Myocyte (in vitro differentiated cells): Measurements from ENCODE around the gene TFAP2E. TPM values are rescaled to one million over a fixed set of nuclear protein-coding genes. Genes with fewer than 3 reads are reported as not detected.

Source experiments
- DNase-seq: peaks from one replicate; pipeline ENCODE4 v3.0.0-alpha.2; 2012; ENCODE audit warnings: low read depth
- polyA plus RNA-seq: library from polyadenylated mRNA; unstranded; fragments of >200 nt; gene quantifications from one replicate; pipeline ENCODE4 v1.2.1, GENCODE V29; 2012; ENCODE audit warnings: missing spikeins
- total RNA-seq: library from RNA; depleted of rRNA; stranded (reverse); fragments of >200 nt; gene quantifications from 2 replicates; pipeline ENCODE4 v1.2.3, GENCODE V29; 2014

TFAP2E gene
- total RNA-seq: 0.31 TPM in 1 of 2 replicates, not detected in the other
- 0.77 TPM for polyA plus RNA-seq

DNA sequence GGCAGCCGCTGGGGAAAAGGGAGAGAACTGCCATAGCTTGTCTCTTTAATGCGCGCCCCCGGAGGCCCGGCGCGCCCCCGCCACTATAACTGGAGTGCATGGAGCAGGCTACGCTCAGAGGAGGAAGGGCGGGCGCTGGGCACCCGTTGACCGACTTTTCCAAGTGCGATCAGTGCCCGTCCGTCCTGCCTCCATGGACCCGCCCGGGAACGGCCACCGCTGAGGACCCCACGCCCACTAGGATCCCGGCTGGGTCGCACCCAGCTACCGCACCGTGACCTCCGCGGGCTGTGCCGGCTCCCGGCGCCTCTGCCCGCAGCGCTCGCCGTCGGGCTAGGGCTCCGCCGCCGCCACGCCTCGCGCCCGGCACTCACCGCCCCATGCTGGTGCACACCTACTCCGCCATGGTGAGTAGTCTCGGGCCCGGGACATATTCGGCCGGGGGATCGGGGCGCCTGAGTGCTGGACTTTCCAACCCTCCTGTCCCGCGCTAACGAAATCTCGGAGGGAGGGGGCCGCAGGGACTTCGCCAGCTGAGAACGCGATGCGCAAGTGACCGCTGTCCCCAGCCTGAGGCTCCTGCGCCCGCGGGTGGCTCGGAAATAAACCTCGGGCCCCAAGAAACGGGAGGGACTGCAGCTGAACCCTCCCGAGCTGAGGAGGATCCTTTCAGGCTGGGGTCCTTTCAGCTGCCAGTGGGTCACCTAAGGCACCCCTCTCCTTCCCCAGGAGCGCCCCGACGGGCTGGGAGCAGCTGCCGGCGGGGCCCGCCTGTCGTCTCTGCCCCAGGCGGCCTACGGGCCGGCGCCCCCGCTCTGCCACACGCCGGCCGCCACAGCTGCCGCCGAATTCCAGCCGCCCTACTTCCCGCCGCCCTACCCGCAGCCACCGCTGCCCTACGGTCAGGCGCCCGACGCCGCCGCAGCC is at the start of gene TFAP2E:
TSS of gene TFAP2E (plus strand) at position 117 of the 927 bp plus-strand sequence. CDS start at position 381, 264 bp downstream.
- peak; percentile 40 for DNase-seq

DNA sequence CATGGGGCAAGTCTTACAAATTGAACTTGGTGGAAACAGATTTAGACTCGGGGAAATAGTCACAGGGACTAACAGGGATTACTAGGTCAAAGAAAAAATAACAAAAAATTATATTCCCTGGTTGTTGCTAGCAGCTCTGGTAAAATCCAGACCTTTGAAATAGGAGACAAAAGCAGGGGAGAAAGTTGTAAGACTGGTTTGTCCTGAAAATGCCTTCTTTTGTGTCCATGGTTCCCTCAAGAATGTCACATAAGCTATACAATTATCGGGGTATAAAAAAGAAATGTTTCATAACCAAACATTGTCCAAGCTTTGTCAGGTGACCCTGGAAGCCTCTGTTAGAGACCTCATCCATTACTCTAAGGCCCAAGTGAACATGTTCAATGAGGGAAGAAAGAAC is 49.0 kb upstream of the TFAP2E start:
- no peak for DNase-seq

DNA sequence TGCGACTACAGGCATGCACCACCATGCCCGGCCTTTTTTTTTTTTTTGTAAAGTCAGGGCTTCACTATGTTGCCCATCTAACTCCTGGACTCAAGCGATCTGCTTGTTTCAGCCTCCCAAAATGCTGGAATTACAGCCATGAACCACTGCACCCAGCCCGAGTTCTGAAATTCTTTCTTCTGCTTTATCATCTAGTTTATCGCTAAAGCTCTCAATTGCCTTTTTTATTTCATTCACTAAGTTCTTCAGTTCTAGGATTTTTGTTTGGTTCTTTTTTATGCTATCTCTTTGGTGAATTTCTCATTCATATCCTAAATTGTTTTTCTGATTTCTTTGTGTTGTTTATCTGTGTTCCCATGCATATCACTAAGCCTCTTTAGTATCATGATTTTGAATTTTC is 42.9 kb upstream of the TFAP2E start:
- no peak for DNase-seq

DNA sequence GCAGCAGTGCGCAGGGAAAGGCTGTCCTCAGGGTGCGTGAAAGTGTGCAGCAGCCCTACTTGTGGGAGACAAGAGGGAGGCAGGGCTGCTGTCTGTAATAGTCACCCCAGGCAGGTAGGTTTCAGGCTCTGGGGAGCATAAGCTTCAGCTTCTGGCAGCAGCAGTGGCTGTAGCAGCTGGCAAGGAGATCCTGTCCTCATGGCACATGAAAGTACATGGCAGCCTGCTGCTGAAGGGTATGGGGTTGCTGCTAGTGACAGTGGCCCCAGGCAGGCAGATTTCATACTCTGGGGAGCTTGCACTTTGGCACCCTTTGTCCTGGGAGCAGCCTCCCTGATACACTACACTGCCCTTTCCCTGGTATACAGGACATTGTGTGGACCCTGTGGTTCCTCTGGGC is 42.2 kb upstream of the TFAP2E start:
- no peak for DNase-seq

DNA sequence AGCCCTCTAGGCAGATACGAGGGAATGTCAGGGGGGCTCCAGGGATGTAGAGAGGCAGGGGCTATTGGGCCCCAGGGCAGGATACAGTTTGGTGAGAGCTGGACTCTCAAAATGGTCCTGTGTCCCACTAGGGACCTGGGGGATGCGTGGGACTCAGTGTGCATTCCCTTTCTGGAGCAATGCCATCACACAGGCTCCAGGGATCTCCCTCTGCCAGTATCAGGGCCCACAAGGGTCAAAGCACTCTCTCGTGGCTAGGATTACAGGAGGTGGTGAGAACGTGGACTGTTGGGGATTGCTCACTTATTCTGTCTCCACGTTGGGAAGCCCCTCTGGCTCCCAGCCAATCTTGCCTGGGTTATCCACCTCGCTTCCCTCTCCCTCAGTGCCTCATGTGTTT is 41.7 kb upstream of the TFAP2E start:
- no peak for DNase-seq

DNA sequence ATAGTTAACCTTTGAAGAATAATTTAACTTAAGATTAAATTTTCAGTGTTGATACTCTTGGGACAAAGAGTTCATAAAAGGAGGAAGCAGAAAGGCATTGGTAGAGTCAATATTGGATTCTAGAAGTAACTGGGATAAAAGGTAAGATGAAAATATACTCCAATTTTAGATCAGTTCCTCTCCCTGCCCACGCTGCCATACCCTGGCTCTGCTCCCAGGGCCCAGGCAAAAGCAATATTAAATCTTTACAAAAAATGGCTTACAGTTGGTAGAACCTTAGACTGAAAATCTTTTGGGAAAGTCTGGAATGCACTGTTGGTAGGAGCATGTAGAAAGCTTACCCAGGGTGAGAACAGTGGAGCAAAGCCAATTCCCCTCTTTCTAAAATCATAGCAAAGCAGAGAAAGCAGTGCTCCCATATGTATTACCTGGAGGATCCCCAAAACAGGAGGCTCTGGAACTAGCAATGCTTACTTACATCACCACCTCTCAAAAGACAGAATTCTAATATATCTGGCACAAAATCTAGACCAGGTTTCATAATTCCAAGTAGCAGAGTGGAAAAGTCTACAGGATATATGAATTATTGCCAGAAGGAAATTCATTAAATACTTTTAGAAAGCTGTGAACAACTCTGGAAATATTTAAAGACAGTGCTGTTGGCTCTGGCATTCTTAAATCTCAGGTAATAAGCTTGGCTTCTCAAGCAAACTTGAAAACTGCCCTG is 40.5 kb upstream of the TFAP2E start:
- no peak for DNase-seq

DNA sequence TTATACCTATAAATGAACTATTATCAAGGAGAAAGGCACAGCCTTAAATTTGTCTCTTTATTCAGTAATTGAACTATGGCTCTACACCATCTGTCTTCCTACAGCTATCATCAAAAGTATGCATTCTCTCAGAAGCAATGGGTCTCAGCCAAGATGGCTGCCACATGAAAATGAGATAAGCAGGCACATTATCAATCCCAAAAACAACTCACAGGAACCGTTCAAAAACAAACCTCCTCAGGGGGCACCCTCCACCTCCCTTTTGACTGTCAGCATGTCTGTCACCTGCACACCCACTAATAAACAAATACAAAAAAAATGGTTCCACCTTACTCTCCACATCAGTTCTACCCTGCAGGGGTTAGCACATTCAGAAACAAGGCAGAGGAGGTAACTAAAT is 39.5 kb upstream of the TFAP2E start:
- no peak for DNase-seq

DNA sequence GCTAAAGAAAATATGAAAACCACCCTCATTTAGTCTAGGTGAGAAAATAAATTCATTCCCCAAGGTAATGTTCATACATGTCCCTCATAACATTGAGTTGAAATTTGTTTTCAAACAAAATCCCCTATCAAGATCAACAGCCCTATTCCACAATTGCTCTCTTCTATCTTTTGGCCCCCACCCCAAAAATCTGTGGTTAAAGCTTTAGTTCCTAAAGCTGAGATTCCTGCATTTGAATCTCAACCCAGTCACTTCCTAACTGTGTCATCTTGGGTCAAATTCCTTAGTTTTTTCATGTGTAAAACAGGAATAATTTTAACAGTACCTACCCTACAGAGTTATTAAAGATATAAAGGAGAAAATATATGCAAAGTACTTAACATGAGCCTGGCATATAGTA is 37.9 kb upstream of the TFAP2E start:
- no peak for DNase-seq

DNA sequence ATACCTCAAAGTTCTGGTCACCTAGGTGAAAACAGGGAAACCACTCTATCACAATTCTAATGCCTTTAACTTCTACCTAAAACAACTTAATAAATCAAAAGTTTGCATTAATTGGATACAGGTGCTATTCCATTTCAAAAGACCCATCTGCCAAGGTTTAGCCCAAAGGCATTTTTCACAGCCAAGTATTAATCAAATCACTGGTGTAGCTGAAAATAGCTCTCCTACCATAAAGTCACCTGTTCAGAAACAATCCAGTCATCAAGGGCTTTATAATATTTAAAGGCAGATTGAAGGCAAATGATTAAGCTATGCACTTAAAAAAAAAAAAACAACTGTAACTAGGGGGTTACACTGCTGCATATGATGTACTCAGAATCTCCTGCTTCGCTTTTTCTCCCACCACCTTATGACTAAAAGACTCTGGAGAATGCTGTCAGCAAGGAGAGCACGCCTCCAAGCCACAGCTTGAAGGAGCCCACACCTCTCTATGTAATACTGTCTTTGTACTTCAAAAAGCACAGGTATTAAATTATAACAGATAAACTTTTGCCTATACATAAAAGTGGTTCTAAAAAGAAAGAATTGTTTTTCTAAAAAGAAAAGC is 36.5 kb upstream of the TFAP2E start:
- no peak for DNase-seq

DNA sequence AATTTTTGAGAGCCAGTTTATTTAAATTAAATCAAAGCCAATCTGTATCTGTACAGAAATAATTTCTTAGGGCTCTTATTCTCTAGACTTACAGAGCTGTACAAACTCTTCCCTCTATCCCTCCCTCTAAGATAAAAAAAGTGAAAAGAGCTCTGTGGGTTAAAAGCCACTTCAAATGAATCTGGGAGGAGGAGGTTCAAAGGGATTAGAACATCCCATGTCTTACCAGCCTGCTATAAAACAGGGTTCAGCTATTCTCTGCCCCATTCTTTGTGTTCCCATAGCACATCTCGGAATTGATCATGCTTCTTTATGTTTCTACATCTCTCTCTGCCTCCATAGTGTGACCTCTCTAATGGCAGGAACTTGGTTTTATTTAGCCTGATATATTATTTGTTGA is 35.3 kb upstream of the TFAP2E start:
- DNase-seq: no peak

DNA sequence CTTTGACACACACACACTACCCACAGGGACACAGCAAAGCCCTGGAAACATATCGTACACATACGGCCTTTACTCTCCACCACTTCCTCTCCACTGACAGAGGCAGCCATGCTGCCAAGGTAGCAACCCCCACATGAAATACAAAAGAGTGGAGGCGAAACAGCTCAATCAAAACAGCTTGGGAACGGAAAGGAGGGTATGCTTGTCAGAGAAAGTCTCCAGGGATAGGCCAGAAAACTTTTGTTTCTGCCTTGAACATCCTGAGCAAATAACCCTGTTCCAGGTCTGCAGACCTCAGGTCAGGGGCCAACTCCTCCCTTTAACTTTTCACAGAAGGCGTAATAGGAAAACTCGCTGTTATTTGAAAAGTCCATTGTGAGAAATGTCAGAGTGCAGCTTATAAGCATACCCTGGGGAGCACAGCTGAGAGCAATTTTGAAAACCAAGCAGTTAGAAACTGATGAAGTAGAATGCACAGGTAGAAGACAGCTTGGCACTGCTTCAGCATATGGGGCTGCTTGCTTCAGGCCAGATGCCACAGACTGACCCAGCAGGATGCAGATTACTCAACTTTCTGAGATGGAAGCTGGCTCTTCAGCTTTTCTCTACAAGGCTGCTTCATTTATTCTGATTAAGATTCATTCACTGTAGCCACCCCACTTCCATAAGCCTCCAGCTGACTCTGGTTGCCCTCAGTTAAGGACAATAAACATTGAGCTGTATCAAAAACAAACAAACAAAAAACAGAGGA is 33.9 kb upstream of the TFAP2E start:
- no peak for DNase-seq

DNA sequence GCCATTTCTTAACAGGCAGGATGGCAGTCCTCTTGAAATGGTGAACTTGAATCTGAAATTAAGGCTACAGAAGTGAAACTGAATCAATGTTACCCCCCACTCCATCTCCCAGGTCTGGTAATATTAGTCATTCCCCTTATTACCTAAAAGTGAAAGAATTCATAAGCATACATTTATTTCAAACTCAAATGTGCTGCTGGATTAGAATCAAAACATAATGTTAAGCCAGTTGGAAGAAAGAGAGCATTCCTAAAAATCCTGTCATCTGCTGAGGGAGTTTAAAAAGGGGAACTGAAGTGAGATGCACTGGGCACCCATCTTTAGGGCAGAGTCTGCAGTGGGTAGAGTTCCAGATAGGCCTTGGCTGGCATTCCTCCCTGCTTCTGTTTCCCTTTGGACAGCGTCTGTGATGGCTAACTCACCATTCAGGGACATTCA is 33.3 kb upstream of the TFAP2E start:
- peak; percentile 27 for DNase-seq

DNA sequence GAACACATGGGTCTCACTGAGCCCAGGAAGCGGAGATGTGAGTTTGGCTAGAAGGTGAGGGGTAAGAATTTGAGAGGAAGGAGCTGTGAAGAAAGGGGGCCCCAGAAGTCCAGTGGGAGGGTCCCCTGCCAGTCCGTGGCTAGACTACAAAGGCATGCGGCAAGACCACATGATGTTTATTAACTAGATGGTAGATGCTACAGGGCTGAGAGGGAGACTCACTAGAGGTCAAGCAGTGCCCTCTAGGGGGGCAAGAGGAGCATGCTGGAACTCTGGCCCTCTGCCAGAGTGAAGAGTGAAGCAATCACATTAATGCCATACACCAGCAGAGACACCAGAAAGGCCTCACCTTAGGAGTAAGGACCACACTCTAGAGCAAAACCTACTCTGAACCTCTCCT is 28.1 kb upstream of the TFAP2E start:
- peak; percentile 70 for DNase-seq

DNA sequence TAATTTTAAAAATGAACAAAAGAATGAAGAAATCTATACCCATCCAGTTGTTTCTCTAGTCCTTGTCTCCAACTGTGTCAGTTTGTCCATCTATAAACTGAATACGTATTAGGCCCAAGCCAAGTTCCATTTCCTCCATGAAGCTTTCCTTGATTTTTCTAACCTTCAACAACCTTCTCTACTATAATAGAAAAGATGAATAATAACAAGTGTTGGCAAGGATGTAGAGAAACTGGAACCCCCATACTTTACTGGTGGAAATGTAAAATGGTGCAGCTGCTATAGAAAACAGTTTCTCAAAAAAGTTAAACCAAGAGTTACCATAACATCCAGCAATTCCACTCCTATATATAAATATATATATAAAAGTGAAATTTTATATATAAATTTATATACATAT is 26.5 kb upstream of the TFAP2E start:
- no peak for DNase-seq

DNA sequence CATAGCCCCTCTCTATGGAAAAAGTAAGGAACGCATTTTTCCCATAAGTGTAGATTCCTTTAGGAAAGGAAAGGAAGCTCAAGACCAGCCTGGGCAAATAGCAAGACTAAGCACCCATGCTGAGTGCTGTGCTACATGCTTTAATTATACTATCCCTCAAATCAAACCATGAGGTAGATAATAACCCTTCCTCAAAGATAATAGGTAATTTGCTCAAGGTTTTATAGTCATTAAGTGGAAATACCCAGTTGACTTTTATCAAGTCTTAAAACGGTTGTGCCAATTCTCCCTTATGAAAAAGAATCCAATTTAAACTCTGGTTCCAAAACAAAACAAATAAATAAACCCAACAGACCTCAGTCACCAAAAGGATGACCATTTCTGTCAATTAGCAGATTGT is 19.3 kb upstream of the TFAP2E start:
- no peak for DNase-seq

DNA sequence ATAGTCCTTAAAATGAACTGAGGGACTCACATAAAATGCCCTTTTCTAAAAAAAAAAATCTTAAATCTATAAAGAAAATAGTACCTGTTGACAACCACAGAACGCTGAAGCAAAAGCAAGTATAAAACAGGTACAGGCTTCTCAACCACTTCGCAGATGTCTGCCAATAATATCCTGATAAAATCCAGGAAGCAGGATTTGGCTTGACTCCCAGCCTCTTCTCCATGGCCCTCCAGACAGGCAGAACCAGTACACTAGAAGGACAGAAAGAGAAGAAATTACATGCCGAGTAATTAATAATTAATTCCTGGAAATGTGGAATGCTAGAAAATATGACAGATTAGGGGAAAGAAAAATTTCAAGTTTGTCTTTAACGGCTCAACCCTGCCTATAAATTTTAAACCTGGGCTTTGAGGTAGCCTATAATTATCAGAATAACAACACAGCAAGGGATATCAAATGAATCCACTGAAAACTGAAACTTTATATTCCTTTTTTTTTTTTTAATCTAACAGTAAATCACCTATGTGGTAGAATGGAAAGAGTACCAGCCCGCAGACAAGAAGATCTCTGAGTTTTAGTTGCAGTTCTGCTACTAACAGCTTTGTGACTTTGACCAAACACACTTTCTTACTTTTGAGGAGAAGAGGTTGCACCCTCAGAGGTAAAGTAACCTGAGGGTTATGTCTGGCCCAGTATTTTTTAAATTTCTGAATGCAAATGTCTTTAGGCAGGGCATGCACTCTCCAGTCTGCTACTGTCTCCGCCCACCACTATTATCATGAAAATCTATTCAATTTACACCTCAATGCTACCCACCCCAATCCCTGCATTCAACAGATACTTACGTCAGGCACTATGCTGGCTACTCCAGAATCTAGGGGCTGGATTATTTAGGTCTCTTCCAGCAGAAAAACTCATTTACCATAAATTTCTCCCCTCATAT is 18.6 kb upstream of the TFAP2E start:
- DNase-seq: no peak

DNA sequence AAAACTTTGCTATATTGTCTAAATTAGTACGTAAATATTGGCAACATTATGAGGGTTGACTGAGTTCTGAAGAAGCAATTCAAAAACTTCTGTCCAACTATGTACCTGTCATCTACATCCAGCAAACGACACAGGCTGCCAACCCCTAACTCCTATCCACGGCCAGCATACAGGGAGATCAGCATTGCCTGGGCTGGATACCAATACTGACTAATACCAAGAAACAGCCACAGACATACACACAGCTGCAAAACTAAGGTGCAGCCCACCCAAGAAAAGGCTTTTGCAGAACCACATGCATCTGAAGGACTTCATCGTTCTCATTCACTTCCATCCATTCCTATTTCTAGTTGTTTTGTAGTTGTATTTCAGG is 17.9 kb upstream of the TFAP2E start:
- no peak for DNase-seq

DNA sequence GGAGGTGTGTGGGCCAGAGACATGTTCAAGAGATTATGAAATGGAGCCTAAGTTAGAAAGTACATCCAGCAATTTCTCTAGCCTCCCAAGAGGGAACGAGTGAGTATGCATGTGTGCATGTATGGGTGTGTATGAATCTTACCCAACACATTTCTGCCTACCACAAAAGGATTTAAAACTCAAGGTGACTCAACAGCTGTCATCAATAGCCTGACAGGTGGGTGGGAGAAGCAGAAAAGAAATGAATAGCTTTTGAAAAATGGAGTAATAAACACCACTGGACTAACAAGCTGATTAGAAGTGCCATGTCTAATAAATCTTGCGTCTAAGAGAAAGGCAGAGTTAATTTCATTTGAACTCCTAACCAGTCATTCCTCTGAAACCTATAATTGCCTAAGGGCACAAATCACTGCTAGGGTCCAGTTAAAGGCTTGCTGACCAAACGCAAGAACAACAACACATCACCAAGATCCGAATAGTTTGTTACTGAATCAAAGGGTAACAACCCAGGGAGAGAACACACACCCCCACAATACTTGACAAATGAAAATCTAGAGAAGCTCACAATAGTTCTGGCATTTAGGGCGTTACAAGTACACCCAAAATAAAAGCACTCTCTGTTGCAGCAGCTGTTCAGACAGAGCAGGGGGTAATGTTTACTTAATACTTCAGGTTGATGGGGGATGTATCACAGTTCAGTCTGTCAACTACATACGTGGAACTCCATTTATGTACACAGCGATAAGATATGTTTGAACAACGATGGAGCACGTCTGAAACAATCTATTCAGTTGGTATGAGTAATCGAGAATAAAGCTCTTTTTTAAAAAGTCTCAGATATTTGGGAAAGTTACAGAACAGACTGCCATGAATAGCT is 17.3 kb upstream of the TFAP2E start:
- DNase-seq: peak; percentile 82

DNA sequence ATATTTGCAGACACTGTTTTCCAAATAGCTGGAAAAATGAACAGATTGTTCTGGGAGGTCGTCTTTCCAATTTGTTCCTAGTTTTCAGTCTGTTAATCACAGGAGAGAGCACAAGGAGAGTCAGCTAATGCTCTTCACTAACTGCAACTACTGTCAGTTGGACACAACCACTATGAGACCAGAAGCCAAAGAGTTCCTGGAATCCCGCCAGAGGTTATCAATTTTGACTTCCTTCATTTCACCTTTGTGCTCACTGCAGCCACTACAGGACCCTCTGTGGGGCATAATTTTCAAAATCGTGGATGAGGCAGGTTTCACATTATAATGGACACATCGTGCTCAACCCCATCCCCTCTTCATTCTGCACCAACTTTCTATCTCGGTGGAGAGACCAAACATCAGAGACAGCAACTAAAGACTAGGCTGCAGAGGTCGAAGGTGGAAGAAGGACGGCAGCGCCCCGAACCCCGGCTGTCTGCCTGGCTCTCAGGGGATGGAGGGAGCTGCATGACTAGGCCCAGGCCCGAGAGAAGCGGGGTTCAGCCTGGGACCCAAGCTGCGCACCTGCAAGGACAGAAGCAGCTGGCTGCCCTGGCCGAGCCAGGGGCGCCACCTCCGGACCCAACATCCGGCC is 16.5 kb upstream of the TFAP2E start:
- DNase-seq: no peak
